Upper lobe of right lung (tissue), 1 donor: ENCODE data around the gene KCTD12. TPM values are rescaled to one million over a fixed set of nuclear protein-coding genes. Genes with fewer than 3 reads are reported as not detected.
A peak's percentile ranks its signal among the peaks of the same experiment; 100 is the strongest.

Source experiments
- ATAC-seq: fragments of 200-7000 bp; cut with Tn5 transposase; one replicate; pipeline ENCODE4 v1.9.1; 2020; ENCODE audit warnings: mild to moderate bottlenecking, moderate library complexity
- DNase-seq: peaks from one replicate; pipeline ENCODE4 v3.0.0-alpha.2; 2020
- H3K27ac ChIP-seq: fragments of 200-600 bp; one replicate; pipeline ENCODE4 v1.8.0; 2022
- H3K27me3 ChIP-seq: fragments of 200-600 bp; one replicate; pipeline ENCODE4 v1.8.0; 2022; ENCODE audit warnings: mild to moderate bottlenecking
- H3K36me3 ChIP-seq: fragments of 200-600 bp; one replicate; pipeline ENCODE4 v1.8.0; 2022
- H3K4me1 ChIP-seq: fragments of 200-600 bp; one replicate; pipeline ENCODE4 v1.8.0; 2022
- H3K4me3 ChIP-seq: fragments of 200-600 bp; one replicate; pipeline ENCODE4 v1.8.0; 2022; ENCODE audit warnings: mild to moderate bottlenecking
- H3K9me3 ChIP-seq: fragments of 200-600 bp; one replicate; pipeline ENCODE4 v1.8.0; 2022
- CTCF ChIP-seq: fragments of 200-600 bp; IDR thresholded peaks from one replicate; pipeline ENCODE4 v1.8.0; 2022; ENCODE audit warnings: antibody characterized with exemption
- intact Hi-C: fragments of 100-400 bp; cut with DNase I; formaldehyde crosslinking; loops from one replicate; pipeline ENCODE4 v1.11.0; 2022
- total RNA-seq: library from RNA; stranded (reverse); fragmentation: NEBNext Ultra II Directional; extraction: Animal tissue kit (Norgen Biotek cat#: 25700); gene quantifications from one replicate; pipeline ENCODE4 v1.2.1, GENCODE V29; 2021
- donor health status: DM: no; HTN: yes; CAD: no; lungs with severe emphysema.

Gene KCTD12
- total RNA-seq, 1 donor from 2014 or later, result 152 TPM

- ATAC-seq (no peak), DNase-seq (no peak)
- H3K9me3 ChIP-seq, result no peaks in the 10 kb centered on the region
- H3K27ac ChIP-seq, result peak overlapping the region; percentile 92
- no peaks in the 10 kb centered on the region for H3K36me3 ChIP-seq
- H3K4me1 ChIP-seq, result peaks cover 7% of the 10 kb centered on the region
- intact Hi-C loops, result loop anchor here (10.0 kb wide), 1 partner anchor 222 kb away; no protein-coding TSS in a partner anchor
- no peaks in the 10 kb centered on the region for H3K27me3 ChIP-seq
- no peak for TF ChIP-seq CTCF
- peak overlapping the region; percentile 86 for H3K4me3 ChIP-seq
Measured at GRCh38 chr13:76887076-76887563, 915 bp upstream of the KCTD12 start.

- Histone ChIP-seq H3K27ac (peak overlapping the region; percentile 92), H3K36me3 (no peaks in the 10 kb centered on the region), H3K27me3 (no peaks in the 10 kb centered on the region), H3K4me1 (peaks cover 7% of the 10 kb centered on the region), H3K9me3 (no peaks in the 10 kb centered on the region), H3K4me3 (peak overlapping the region; percentile 86)
- intact Hi-C loops, result loop anchor here (10.0 kb wide), 1 partner anchor 221 kb away; no protein-coding TSS in a partner anchor
- DNase-seq, result no peak
- TF ChIP-seq CTCF, result no peak
- no peak for ATAC-seq
Measured at GRCh38 chr13:76886005-76886291, 257 bp downstream of the KCTD12 start.

GRCh38 chr13:76885203-76886004 is 801 bp downstream of the KCTD12 start:
- TF ChIP-seq CTCF, result peak; percentile 22
- intact Hi-C loops, result loop anchor here (10.0 kb wide), 1 partner anchor 221 kb away; no protein-coding TSS in a partner anchor
- H3K4me1 ChIP-seq, result peaks cover 7% of the 10 kb centered on the region
- H3K4me3 ChIP-seq, result peak overlapping the region; percentile 86
- H3K27me3 ChIP-seq, result no peaks in the 10 kb centered on the region
- peak overlapping the region; percentile 92 for H3K27ac ChIP-seq
- DNase-seq (peak; percentile 88), ATAC-seq (peak; percentile 63)
- H3K9me3 ChIP-seq, result no peaks in the 10 kb centered on the region
- no peaks in the 10 kb centered on the region for H3K36me3 ChIP-seq

GRCh38 chr13:76884907-76885202 is 1.4 kb downstream of the KCTD12 start:
- Histone ChIP-seq H3K4me1 (peaks cover 7% of the 10 kb centered on the region), H3K4me3 (peak overlapping the region; percentile 86), H3K27ac (peak overlapping the region; percentile 92), H3K9me3 (no peaks in the 10 kb centered on the region), H3K27me3 (no peaks in the 10 kb centered on the region), H3K36me3 (no peaks in the 10 kb centered on the region)
- ATAC-seq (no peak), DNase-seq (no peak)
- intact Hi-C loops, result loop anchor here (10.0 kb wide), 1 partner anchor 220 kb away; no protein-coding TSS in a partner anchor
- no peak for TF ChIP-seq CTCF

- Histone ChIP-seq H3K9me3 (no peaks in the 10 kb centered on the region), H3K36me3 (no peaks in the 10 kb centered on the region), H3K27ac (peak overlapping the region; percentile 92), H3K4me3 (peak overlapping the region; percentile 86), H3K4me1 (peaks cover 7% of the 10 kb centered on the region), H3K27me3 (no peaks in the 10 kb centered on the region)
- DNase-seq (peak; percentile 72), ATAC-seq (peak; percentile 3)
- intact Hi-C loops, result loop anchor here (10.0 kb wide), 1 partner anchor 220 kb away; no protein-coding TSS in a partner anchor
- TF ChIP-seq CTCF, result peak; percentile 37
Measured at GRCh38 chr13:76884186-76884906, 1.9 kb downstream of the KCTD12 start.
